Left ventricle myocardium inferior (tissue), 1 donor: ENCODE data around the gene PELI1. TPM values are rescaled to one million over a fixed set of nuclear protein-coding genes. Genes with fewer than 3 reads are reported as not detected.

Source experiments
- DNase-seq: peaks from one replicate; pipeline ENCODE4 v3.0.0-alpha.2; 2020
- H3K27ac ChIP-seq: fragments of 200-600 bp; replicated peaks from 2 replicates; pipeline ENCODE4 v1.8.0; 2021
- H3K27me3 ChIP-seq: fragments of 200-600 bp; 2 replicates; pipeline ENCODE4 v1.8.0; 2021; ENCODE audit warnings: low read depth
- H3K36me3 ChIP-seq: fragments of 200-600 bp; 2 replicates; pipeline ENCODE4 v1.8.0; 2021
- H3K4me1 ChIP-seq: fragments of 200-600 bp; 2 replicates; pipeline ENCODE4 v1.8.0; 2021
- H3K4me3 ChIP-seq: fragments of 200-600 bp; 2 replicates; pipeline ENCODE4 v1.8.0; 2021; ENCODE audit warnings: mild to moderate bottlenecking, moderate library complexity
- H3K9me3 ChIP-seq: fragments of 200-600 bp; replicated peaks from 2 replicates; pipeline ENCODE4 v1.8.0; 2021
- intact Hi-C: fragments of 100-400 bp; cut with micrococcal nuclease; formaldehyde crosslinking; loops from one replicate; pipeline ENCODE4 v1.11.0; 2022
- total RNA-seq: library from RNA; stranded (reverse); fragmentation: NEBNext Ultra II Directional; extraction: Animal tissue kit (Norgen Biotek cat#: 25700); gene quantifications from one replicate; pipeline ENCODE4 v1.2.1, GENCODE V29; 2021
- TF ChIP-seq, protein P1 (sequence below): fragments of 200-600 bp; IDR thresholded peaks from 2 replicates; pipeline ENCODE4 v1.8.0; 2021; ENCODE audit warnings: antibody characterized with exemption, mild to moderate bottlenecking, borderline replicate concordance
- donor health status: DM: no; HTN: yes; CAD: no; lungs with severe emphysema.

PELI1 gene
- total RNA-seq, 1 donor from 2014 or later, result 6.6 TPM

DNA sequence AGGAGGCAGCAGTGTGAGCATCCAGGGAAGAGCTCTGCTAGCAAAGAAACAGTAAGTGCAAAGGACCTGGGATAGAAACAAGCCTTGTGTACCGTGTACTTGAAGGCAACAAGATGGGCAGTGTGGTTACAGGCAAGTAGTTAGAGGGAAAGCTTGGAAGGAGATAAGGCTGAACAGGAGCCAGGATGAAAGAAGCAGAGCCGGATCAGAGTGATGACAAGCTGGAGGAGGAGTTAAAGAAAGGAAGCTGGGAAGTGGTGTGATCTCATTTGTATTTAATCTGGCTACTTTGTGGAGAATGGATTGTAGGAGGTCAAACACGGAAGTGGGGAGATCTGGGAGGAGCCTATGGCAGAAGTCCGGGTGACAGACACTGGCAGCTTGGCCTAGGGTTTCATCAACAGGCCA lies 80.3 kb downstream of the PELI1 start:
- Histone ChIP-seq H3K36me3 (no peaks in the 10 kb centered on the region), H3K4me1 (peaks cover 11% of the 10 kb centered on the region), H3K9me3 (no peaks in the 10 kb centered on the region), H3K27ac (peak overlapping the region; percentile 79), H3K4me3 (no peak overlapping the region), H3K27me3 (peaks cover under 1% of the 10 kb centered on the region)
- DNase-seq, result no peak
- TF ChIP-seq, protein P1, sequence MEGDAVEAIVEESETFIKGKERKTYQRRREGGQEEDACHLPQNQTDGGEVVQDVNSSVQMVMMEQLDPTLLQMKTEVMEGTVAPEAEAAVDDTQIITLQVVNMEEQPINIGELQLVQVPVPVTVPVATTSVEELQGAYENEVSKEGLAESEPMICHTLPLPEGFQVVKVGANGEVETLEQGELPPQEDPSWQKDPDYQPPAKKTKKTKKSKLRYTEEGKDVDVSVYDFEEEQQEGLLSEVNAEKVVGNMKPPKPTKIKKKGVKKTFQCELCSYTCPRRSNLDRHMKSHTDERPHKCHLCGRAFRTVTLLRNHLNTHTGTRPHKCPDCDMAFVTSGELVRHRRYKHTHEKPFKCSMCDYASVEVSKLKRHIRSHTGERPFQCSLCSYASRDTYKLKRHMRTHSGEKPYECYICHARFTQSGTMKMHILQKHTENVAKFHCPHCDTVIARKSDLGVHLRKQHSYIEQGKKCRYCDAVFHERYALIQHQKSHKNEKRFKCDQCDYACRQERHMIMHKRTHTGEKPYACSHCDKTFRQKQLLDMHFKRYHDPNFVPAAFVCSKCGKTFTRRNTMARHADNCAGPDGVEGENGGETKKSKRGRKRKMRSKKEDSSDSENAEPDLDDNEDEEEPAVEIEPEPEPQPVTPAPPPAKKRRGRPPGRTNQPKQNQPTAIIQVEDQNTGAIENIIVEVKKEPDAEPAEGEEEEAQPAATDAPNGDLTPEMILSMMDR, result no peak
- intact Hi-C loops, result no loop called here

GRCh38 chr2:64063454-64063853 lies 80.8 kb downstream of the PELI1 start:
- Histone ChIP-seq H3K4me1 (peaks cover 11% of the 10 kb centered on the region), H3K27me3 (peaks cover 5% of the 10 kb centered on the region), H3K9me3 (no peaks in the 10 kb centered on the region), H3K4me3 (no peak overlapping the region), H3K36me3 (no peaks in the 10 kb centered on the region), H3K27ac (peak overlapping the region; percentile 79)
- TF ChIP-seq, protein P1, result no peak
- no peak for DNase-seq
- intact Hi-C loops, result no loop called here

DNA sequence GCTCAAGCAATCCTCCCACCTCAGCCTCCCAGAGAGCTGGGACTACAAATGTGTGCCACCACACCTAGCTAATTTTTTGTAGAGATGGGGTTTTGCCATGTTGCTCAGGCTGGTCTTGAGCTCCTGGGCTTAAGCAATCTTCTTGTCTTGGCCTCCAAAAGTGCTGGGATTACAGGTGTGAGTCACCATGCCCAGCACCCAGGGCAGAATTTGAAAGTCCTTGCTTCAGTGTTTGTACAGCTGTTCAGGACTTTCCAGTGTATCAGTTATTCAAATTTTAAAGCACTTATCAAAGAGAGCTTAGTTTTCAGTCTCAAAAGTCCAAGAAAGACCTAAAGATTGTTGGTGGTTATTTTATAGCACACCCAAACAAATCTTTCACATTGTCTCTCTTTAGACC lies 81.4 kb downstream of the PELI1 start:
- H3K9me3 ChIP-seq, result no peaks in the 10 kb centered on the region
- no peak overlapping the region for H3K27ac ChIP-seq
- H3K36me3 ChIP-seq, result no peaks in the 10 kb centered on the region
- TF ChIP-seq, protein P1, result no peak
- H3K27me3 ChIP-seq, result peaks cover 8% of the 10 kb centered on the region
- intact Hi-C loops, result no loop called here
- peaks cover 11% of the 10 kb centered on the region for H3K4me1 ChIP-seq
- no peak overlapping the region for H3K4me3 ChIP-seq
- DNase-seq, result no peak

GRCh38 chr2:64059270-64059669 lies 85.0 kb downstream of the PELI1 start:
- TF ChIP-seq, protein P1, result no peak
- H3K4me1 ChIP-seq, result peaks cover 7% of the 10 kb centered on the region
- peaks cover 11% of the 10 kb centered on the region for H3K27me3 ChIP-seq
- no peak for DNase-seq
- H3K36me3 ChIP-seq, result no peaks in the 10 kb centered on the region
- no peak overlapping the region for H3K27ac ChIP-seq
- no peak overlapping the region for H3K4me3 ChIP-seq
- no peaks in the 10 kb centered on the region for H3K9me3 ChIP-seq
- intact Hi-C loops, result loop anchor here (10.0 kb wide), 1 partner anchor 176 kb away; no protein-coding TSS in a partner anchor

GRCh38 chr2:64056021-64056420 lies 88.2 kb downstream of the PELI1 start:
- Histone ChIP-seq H3K9me3 (no peaks in the 10 kb centered on the region), H3K27ac (no peak overlapping the region), H3K36me3 (no peaks in the 10 kb centered on the region), H3K4me1 (peaks cover 11% of the 10 kb centered on the region), H3K27me3 (peaks cover 11% of the 10 kb centered on the region), H3K4me3 (no peak overlapping the region)
- intact Hi-C loops, result loop anchor here (10.0 kb wide), 1 partner anchor 179 kb away; no protein-coding TSS in a partner anchor
- TF ChIP-seq, protein P1, result no peak
- DNase-seq, result no peak
